Suppressor macrophage (primary cell): Measurements from ENCODE around the gene ATP13A5.

Experiments used
- DNase-seq, 4 experiments: peaks; one replicate each; pipeline ENCODE4 v3.0.0-alpha.2; 2020 to 2022
- total RNA-seq, 17 experiments: gene quantifications; one replicate each; lab custom pipeline; 2026; ENCODE audit warnings: mixed read lengths in 6 of 17, inconsistent platforms in 3 of 17; lab: John Stamatoyannopoulos, UW

ATP13A5 gene
- 0 to 4.1 (median 0) reads per million in 17 experiments for total RNA-seq

- DNase-seq, result no peak
Measured at GRCh38 chr3:193378706-193379105, at the start of gene ATP13A5. Gene ATP13A5 (minus strand): TSS chr3:193378753. CDS start chr3:193378725, 28 bp downstream.

- no peak for DNase-seq
Measured at GRCh38 chr3:193418576-193419373, 40.2 kb upstream of the ATP13A5 start.

- no peak for DNase-seq
Measured at GRCh38 chr3:193416629-193417028, 38.1 kb upstream of the ATP13A5 start.

GRCh38 chr3:193407688-193408087 lies 29.1 kb upstream of the ATP13A5 start:
- DNase-seq, result no peak

- no peak for DNase-seq
Measured at GRCh38 chr3:193407112-193407511, 28.6 kb upstream of the ATP13A5 start.

DNA sequence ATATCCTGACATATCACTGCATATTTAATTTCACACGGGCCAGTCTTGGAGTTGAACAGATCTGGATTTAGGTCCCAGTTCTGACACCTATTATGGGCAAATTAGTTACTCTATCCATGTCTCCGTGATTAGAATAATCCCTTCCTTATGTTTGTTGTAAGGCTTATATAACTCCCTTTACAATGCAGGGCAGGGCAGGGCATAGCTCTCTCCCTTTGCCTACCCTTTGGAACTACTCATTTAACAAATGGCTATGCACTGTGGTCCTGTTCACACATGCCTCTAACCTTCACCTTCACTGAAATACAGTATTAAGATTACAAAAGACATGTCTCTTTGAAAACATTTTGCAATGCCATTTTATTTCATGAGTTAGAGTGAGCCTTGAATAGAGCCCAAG lies 24.8 kb upstream of the ATP13A5 start:
- no peak for DNase-seq

- no peak for DNase-seq
Measured at GRCh38 chr3:193400304-193400703, 21.8 kb upstream of the ATP13A5 start.

GRCh38 chr3:193396451-193397244 lies 18.1 kb upstream of the ATP13A5 start:
- no peak for DNase-seq

GRCh38 chr3:193391902-193392301 lies 13.3 kb upstream of the ATP13A5 start:
- no peak for DNase-seq

DNA sequence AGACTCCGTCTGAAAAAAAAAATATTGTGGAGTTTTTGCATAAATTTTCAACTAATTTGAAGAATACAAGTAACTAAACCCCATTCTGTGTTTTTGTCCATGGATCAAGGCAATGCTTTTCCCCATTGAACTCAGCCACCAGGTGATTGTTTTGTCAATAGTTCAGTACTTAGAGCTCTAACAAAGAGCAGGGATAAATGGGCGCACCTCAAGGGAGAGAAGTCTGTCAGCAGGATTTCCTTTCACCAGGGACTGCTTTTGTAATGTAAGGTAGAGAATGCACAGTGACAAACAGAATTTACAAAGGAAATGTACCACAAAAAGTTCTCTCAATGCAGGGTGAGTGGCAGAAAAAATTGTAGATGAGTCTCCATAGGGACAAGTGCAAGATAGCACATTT lies 10.8 kb upstream of the ATP13A5 start:
- no peak for DNase-seq

DNA sequence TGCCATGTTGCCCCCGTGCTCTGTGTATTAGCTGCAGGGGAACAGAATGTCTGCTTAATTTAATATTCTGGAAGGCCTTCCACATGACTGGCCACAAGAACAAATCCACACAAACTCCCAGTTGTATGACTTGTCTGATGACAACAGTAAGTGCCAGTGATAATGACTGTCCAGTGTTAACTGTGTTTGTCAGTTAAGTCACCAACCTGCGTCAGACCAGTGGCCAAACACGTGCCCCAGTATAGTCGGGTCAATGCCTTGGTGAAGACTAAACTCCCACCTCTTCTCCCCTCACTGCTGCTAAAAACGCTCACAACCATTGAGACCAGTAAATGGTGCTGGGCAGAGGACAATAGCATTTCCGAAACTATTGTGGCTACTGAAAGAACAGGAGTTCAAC lies 9.8 kb upstream of the ATP13A5 start:
- DNase-seq, result no peak

DNA sequence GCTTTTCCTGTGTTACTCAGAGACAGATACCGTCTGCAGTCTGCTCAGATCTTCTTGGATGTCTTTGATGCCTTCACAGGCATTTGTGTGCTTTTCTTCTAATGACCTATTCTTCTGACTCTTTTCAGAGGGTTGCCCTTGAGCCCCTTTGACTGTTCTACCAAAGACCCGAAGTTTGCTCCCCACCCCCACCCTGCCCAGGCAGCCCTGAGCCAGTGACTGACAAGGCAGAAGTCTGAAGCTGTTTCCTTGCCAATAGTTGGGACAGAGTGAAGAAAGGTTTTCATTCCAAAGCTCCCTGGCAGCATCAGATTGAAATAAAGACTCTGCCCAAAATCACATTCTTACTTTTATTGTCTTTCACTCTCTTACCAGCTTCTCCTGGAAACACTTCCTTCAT lies 9.0 kb upstream of the ATP13A5 start:
- DNase-seq, result no peak

DNA sequence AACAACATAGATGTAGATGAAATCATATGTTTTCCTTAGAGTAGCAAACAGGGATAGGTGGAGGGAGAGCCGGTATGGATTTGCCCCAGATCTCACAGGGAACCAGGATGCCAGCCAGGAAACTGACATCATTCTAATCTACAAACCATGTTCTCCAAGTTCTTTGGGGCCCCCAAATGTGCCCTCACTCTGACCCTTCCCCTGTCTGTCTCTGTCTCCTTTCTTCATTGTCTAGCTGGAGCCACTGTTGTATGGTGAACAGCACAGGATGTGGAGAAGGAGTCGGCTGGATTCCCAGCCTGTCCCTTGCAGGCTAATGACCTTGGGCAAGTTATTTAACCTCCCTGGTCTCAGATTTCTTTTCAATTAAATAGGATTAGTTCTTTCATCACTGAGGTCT lies 962 bp downstream of the ATP13A5 start:
- no peak for DNase-seq

- DNase-seq, result no peak
Measured at GRCh38 chr3:193375614-193376013, 2.9 kb downstream of the ATP13A5 start.

GRCh38 chr3:193372783-193373182 lies 5.8 kb downstream of the ATP13A5 start:
- DNase-seq, result no peak

- no peak for DNase-seq
Measured at GRCh38 chr3:193367868-193368267, 10.7 kb downstream of the ATP13A5 start.

DNA sequence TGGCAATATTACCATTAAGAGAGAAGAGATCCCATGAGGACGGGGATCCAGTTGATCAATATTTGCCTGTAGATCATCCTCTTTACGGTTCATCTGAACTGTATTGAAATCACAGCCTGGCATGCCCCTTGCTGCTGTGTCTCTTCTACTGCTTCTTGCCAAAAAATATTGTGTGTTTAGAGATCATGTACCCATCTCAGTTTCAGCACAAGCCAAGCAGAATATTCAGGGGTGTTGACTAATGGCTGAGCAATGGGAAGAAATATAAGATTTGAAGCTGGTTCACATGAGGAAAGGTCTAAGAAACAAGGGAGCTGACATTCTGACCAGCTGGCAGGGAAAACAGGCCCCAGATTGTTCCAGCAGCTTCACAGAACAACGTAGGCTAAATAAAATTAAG lies 21.3 kb downstream of the ATP13A5 start:
- DNase-seq, result no peak

GRCh38 chr3:193354423-193354822 lies 24.1 kb downstream of the ATP13A5 start:
- no peak for DNase-seq

- DNase-seq, result no peak
Measured at GRCh38 chr3:193350744-193351143, 27.8 kb downstream of the ATP13A5 start.

GRCh38 chr3:193348686-193349085 lies 29.9 kb downstream of the ATP13A5 start:
- no peak for DNase-seq

DNA sequence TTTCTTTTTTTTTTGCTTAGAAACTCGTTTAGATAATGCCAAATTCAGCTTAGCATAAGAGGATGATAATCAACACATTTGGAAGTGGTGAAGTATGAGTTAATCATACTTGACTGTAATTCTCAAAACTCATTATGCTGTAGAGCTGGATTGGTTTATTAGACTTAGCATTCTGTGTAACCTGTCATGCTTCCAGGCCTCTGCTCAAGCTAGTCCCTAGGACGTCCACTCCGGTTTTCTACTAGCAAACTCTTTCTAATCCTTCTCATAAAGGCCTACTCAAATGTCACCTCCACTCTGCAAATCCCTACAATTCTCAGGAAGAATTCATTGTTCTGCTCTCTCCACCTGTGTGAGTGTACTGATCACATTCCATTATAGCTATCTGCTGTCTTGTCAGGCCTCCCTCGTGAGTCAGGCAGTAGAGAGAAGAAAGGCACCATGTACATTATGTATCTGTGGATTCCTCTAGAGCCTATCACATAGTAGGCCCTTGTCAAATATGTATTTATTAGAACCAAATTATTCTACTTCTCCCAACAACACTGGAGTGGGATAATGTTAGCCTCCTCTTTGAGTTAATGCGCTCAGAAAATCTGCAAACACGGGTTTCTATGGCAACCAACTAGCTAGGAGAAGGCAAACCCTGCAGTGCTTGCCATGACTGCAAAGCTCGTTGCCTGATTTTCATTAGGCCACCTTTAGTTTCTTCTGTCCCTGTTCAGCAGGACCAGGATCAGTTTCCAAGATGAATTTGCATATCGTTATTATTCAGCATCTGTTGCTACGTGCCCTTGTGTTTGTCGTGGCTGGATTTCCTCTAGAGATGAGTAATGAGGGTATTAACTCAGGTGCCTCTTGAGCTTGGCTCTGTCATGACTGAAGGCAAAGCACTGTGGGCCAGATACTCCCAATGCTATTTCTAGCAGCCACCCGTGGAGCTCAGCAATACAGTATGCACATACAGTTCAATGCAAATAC lies 30.7 kb downstream of the ATP13A5 start:
- no peak for DNase-seq

GRCh38 chr3:193346259-193346658 lies 32.3 kb downstream of the ATP13A5 start:
- no peak for DNase-seq

DNA sequence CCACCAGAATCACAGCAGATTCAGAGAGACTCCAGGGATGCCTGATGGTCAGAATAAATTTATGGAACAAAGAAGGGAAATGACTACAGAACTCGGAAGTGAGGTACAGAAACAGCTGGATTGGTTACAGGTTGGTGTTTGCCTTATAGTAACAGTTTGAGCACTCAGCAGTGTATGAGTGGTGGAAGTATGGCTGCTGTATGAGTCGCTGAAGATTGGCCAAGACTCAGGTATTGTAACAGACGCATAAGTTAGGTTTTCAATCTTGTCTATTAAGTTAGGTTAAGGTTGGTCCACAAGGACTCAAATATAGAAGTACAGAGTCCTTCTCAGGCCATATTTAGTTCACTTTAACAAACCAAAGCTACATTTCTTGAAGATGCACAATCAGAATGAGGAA lies 33.1 kb downstream of the ATP13A5 start:
- DNase-seq, result no peak
